Measurements from ENCODE around the gene PDCD2L.
"Not testable (repeated sequence)": the region's sequence is repeated elsewhere in the genome, so short reads cannot be mapped to it uniquely, and the experiment has no call there.

DNA sequence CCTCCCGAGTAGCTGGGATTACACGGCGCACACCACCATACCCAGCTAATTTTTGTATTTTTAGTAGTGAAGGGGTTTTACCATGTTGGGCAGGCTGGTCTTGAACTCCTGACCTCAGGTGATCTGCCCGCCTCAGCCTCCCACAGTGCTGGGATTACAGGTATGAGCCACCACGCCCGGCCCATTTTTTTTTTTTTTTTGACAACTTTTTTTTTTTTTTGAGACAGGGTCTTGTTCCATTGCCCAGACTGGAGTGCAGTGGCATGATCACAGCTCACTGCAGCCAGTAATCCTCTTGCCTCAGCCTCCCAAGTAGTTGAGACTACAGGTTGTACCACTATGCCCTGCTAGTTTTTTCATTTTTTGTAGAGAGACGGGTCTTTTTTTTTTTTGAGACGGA lies 3.4 kb upstream of the PDCD2L start:
- TF ChIP-seq, protein P1, sequence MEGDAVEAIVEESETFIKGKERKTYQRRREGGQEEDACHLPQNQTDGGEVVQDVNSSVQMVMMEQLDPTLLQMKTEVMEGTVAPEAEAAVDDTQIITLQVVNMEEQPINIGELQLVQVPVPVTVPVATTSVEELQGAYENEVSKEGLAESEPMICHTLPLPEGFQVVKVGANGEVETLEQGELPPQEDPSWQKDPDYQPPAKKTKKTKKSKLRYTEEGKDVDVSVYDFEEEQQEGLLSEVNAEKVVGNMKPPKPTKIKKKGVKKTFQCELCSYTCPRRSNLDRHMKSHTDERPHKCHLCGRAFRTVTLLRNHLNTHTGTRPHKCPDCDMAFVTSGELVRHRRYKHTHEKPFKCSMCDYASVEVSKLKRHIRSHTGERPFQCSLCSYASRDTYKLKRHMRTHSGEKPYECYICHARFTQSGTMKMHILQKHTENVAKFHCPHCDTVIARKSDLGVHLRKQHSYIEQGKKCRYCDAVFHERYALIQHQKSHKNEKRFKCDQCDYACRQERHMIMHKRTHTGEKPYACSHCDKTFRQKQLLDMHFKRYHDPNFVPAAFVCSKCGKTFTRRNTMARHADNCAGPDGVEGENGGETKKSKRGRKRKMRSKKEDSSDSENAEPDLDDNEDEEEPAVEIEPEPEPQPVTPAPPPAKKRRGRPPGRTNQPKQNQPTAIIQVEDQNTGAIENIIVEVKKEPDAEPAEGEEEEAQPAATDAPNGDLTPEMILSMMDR (optimal IDR thresholded peaks at IDR 0.05 in 1 of 3, IDR thresholded peaks at IDR 0.05 in 1 of 3, conservative IDR thresholded peaks at IDR 0.05 in 1 of 3; ENCODE audit: extremely low read depth in 1 of 3, insufficient read depth in 2 of 3, low read length in 3 of 3): not testable (repeated sequence)
- not testable (repeated sequence) for TF ChIP-seq EZH2 (IDR thresholded peaks at IDR 0.05; ENCODE audit: low read length)
